NOMO-1 (cell line): ENCODE measurements around the gene CA10.

Experiments
- DNase-seq, 2 experiments: peaks; one replicate each; lab custom pipeline; 2025; ENCODE audit not compliant: unreplicated experiment in 2 of 2; lab: John Stamatoyannopoulos, UW

The CA10 gene

DNA sequence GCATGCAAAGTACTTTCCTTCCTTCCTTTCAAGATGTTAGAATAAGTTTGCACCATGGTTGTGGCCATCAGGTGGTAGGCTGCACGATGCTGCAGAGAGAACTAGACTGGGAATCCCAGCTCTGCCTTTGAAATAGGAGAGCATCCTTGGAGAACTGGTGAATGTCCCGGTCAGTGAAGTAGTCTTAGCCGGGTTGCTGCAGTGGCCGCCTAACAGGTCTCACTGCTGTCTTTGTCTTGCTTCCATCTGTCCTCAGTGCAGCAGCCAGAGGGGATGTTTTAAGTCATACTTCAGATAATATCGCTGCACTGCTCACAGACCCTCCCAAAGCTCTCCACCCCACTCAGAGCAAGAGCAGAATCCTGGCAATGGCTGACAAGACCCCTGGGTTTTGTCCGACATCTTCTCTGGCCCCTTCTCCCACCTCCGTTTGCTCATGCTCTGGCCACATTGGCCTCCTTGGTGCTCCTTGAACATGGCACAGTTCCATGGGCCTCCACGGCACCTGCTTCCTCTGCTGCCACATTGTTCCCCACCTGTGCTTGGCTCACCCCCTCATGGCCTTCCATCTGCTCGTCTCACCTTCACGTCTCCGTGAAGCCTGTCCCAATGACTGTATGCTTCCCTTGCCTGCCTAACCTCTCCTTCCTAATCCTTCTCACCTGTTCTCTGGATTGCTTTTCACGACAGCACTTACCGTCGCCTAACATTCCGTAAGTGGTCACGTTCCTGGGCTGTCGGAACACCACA lies 458.3 kb downstream of the CA10 start:
- DNase-seq: no peak

GRCh38 chr17:51699303-51699702 lies 459.2 kb downstream of the CA10 start:
- no peak for DNase-seq

DNA sequence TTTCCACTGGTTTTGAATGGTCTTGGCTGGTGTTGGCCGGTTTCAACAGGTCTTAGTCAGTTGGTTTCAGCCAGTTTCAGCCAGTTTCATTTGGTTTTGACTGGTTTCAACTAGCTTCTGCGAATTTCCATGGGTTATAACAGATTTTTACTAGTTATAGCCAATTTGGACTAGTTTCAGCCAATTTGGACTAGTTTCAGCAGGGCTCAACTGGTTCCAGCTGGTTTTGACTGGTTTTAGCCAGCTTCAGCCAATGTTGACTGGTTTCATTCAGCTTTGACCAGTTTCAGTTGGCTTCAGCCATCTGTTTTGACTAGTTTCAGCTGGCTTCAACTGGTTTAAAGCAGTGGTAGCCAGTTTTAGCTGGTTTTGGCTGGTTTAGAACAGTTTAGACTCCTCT lies 465.6 kb downstream of the CA10 start:
- DNase-seq: no peak

DNA sequence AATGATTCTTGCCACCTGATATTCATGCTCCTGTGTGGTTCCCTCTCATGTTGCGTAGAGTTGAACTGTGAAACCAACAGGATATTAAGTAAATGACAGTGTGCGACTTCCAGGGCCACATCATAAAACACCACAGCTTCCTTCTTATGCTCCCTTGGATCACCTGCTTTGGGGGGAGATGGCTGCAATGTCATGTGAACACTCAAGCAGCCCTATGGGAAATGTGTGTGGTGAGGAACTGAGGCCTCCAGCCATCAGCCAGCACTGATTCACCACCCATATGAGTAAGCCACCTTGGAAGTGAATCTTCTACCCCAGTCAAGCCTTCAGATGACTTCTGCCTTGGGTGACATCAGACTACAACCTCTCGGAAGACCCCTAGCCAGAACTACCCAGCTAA lies 470.6 kb downstream of the CA10 start:
- no peak for DNase-seq

DNA sequence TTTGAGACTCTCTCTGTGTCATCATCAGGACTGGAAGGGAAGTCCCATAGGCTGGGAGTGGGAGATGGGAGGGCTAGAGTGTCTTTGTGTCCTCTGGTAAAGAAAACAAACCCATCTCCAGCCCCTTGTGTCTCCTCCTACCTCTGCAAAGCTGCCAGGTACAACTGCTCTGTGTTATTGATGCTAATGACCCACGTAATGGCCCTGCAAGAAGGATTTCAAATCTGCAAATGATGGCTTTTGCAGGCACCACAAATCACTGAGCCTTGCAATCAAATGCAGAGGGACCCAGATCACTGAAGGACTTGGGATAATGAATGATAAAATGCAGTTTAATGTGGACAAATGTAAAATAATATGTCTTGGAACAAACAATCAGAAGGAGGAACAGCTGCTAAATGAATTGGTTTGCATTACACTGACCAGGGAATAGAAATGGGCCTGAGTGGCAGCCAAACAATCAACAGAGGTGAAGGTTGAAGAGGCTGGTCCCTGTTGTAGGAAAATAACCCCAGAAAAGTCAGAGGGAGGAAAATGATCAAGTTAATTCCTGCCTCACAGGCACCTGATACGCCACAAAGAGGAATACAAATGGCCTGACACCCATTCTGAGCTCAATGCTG lies 473.1 kb downstream of the CA10 start:
- no peak for DNase-seq

DNA sequence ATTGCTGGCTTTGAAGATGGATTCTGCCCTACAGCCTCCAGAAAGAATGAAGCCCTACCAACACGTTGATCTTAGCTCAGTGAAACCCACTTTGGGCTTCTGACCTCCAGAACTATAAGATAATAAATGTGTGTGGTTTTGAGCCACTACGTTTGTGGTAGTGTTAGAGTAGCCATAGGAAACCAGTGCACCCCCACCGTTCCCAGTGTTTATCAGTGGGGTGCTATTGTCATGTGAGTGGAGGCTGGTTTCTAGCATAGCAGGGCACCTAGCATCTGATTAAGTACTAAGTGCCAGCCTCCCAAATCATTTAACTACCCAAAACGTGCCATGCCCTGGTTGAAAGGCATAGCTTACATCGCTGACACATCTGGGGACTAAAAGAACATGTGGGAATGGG lies 474.3 kb downstream of the CA10 start:
- no peak for DNase-seq

DNA sequence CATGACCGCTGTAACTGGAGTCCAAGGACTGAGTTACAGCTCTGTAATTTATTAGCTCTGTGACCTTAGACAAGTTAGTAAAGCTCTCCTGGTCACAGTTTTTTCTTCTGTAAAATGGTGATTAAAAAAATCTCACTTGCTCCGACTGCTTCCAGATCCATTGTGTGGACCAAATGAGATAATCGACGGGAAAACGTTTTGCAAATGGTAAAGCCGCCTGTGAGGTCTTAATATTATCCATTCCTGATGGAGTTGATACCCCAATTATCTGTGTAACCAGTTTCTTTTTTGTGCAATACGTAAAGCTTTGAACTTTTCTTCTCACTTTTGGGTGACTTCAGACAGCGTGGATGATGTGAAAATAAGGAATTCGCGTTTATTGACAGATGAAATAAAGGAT lies 475.2 kb downstream of the CA10 start:
- DNase-seq: no peak

- no peak for DNase-seq
Measured at GRCh38 chr17:51682115-51682514, 476.4 kb downstream of the CA10 start.

DNA sequence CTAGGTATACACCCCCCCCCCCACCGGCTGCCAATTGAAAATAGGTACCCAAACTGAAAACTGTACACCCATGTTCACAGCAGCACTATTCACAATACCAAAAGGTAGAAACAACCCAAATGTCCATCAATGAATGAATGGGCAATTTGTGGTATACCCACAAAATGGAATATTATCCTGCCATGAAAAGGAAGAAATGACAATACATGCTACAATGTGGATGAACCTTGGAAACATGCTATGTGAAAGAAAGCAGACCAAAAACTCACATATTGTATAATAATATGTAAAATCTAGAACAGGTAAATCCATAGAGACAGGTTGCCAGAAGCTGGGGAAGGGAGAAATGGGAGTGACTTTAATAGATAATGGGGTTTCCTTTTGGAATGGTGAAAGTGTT lies 480.6 kb downstream of the CA10 start:
- no peak for DNase-seq

- no peak for DNase-seq
Measured at GRCh38 chr17:51676691-51677487, 481.6 kb downstream of the CA10 start.

DNA sequence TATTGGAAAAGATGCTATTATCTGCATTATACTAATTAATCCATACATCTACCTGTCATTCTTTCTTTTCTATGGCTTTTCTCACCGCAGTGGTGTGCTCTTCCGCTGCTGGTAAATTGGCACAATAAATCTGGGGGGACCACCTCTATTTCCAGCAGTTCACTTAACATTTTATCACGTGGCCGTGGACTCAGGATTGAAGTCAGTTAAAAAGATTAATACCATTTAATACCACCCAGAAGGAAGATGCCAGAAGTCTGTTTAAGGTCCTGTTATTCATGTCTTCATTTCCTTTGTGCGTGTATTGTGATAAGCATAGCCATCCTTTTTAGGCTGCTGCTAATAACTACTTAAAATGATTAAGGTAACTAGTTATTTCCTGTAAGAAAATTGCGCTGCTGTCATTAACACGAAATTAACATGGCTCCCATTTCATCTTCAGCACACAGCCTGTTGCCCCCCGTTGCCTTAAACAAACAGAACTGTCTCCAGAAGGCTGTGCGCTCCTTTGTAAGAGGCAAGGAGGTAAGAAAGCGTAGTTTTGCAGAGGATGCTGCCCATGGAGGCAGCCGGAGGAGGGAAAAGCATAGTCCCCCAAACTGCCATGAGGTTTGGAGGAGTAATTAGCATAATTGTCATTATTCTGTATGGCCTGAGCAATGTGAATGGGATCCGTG lies 483.8 kb downstream of the CA10 start:
- DNase-seq: no peak

- DNase-seq: no peak
Measured at GRCh38 chr17:51673070-51673469, 485.4 kb downstream of the CA10 start.

- no peak for DNase-seq
Measured at GRCh38 chr17:51672065-51672464, 486.4 kb downstream of the CA10 start.

DNA sequence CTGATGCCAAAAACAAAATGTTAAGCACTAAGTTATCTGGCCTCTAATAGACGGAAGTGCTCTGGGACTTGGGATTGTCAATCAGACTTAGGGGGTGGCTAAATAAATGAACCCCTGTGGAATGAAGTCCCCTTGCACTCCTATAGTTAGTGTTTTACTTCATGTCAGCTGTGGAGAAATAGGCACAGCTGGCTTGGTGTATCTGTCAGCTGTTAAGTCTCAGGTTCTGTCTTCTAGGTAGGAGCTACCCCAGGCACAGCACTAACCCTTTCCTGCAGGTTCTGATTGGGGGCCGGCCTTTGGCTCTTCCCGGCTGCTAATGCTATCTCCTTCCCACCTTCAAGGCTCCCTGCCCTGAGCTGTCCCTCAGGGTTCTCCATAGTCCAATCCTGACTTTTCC lies 487.6 kb downstream of the CA10 start:
- no peak for DNase-seq

DNA sequence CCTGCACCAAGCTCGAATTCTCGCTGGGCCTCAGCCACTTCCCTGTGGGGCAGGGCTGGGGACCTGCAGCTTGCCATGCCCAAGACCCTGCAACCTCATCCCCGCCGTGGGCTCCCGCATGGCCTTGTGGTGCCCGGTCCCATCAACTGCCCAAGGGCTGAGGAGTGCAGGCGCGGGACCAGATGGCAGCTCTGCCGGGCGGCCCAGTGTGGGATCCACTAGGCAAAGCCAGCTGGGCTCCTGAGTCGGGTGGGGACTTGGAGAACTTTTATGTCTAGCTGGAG lies 489.6 kb downstream of the CA10 start:
- no peak for DNase-seq

- DNase-seq: no peak
Measured at GRCh38 chr17:51668155-51668962, 490.2 kb downstream of the CA10 start.

DNA sequence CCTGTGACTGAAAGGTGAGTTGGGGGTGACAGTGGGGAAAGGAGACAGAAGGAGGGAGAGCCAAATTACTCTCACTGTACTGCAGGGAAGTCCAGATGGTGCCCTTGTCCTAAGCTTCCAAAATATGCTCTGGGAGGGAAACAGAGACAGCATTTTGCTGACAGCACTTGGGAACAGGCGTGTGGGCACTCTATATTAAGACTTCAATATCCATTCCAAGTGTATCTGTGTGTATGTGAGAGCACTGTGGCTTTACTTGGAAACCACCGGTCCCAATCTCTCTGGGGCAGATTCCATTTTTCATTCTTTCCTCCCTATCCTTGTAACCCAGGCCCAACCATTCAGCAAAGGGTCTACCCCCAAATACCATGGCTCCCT lies 490.8 kb downstream of the CA10 start:
- DNase-seq: no peak

- DNase-seq: no peak
Measured at GRCh38 chr17:51666971-51667705, 491.4 kb downstream of the CA10 start.

DNA sequence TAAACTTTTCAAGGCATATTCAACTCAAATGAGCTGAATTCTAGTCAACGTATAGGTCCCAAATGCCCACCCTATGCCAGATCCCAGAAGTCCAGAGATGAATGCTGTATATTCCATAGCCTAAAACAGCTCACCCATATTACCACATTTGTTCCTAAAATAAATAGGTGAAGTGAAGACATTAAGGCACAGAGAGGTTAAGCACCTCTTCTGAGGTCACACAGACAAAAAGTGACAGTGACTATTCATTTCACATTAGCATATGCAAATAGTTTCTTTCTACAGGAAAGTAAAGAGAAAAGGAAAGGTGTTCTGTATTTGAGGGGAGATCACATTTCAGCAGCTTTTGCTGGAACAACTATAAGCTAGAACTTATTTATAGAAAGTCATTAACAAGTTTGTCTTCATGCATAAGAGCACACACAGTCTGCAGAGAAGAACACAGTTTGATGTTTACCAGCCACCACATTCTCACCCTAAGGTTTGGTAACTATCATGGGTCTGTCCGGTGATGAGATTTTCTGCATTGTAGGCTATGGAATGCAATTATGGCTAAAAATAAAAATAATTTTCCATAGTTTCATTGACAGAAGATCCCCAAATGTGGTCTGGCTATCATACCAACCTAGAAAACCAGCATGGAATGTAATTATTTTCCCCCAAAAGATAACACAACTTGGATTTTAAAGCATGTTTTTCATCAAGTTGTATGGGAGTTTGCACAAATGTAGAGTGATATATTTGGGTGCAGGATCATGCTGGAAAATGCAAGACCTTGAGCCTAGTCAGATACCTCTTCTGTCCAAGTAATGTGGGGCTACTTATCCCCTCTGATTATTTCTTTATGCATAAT lies 496.1 kb downstream of the CA10 start:
- no peak for DNase-seq
